Measurements from ENCODE around the gene NRXN3.

The NRXN3 gene

GRCh38 chr14:79668951-79669350 lies 1498.8 kb downstream of the NRXN3 start:
- DNase-seq = no peak

DNA sequence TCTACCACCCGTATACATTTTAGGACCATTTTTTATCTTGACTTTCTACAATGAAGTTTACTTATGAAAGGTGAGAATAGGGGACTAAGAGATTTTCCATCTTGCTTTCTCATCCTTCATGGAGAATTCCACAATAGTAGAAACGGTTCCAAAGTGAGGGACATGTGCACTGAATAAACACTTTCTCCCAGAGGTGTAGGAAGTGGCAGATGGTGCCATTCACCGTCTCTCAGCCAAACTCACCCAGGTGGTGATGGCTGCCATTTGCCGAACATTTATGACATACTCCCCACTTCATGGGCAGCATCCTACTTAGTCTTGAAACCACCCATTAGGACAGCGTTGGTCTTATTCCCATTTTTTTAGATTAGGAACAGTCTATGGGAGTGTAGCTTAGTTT lies 1500.6 kb downstream of the NRXN3 start:
- DNase-seq = no peak

DNA sequence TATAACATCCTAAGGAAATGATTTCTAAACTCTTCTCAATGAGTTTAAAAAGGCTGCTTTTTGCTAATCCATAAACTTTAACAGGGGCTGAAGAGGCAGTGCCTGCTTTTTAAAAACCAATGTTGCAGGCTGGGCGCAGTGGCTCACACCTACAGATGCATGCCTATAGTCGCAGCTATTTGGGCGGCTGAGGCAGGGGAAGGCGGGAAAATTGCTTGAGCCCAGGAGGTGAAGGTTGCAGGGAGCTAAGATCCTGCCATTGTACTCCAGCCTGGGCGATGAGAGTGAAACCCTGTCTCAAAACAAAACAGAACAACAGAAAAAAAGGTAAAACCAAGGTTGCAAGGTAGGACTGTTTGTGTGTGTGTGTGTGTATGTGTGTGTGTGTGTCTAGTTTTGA lies 1509.9 kb downstream of the NRXN3 start:
- DNase-seq = no peak

DNA sequence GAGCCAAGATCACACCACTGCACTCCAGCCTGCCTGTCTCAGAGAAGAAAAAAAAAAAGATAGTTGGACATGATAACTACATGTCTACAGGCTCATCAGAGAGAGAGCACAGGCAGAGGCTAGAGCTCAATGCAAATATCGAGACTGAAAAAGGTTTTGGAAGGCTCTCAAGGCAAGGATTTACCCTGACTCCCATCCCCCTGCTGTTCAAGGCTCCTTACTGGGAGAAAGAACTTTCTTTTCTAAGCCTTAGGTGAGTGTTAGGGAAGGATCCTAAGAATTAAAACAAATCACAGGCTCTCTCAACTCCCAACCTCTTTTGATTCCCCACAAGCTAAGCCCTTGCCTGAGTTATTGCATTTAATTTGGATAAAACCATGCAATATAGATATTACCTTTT lies 1516.0 kb downstream of the NRXN3 start:
- DNase-seq = no peak

GRCh38 chr14:79690960-79691359 lies 1520.8 kb downstream of the NRXN3 start:
- DNase-seq = no peak

GRCh38 chr14:79693935-79694334 lies 1523.8 kb downstream of the NRXN3 start:
- no peak for DNase-seq

DNA sequence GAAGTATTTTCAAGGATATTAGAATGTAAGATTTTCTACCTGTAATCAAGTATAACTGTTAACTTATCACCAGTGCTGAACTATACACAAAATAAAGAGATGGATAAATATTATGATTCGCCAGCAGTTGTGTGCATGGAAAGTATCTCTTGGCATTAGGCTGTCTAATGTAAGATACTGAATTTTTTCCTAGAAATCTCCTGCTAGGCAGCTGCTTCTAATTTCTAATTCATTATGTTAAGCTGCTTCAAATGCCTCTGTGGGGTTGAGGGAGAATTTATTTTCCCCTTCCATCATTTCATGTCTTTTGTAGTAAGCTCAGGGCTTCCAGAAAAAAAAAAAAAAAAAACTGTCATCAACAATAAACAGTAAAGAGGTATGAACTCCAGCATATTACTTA lies 1525.1 kb downstream of the NRXN3 start:
- DNase-seq = no peak

- DNase-seq = no peak
Measured at GRCh38 chr14:79698298-79698711, 1528.1 kb downstream of the NRXN3 start.

- DNase-seq = no peak
Measured at GRCh38 chr14:79699206-79699605, 1529.0 kb downstream of the NRXN3 start.

- no peak for DNase-seq
Measured at GRCh38 chr14:79701371-79701770, 1531.2 kb downstream of the NRXN3 start.

DNA sequence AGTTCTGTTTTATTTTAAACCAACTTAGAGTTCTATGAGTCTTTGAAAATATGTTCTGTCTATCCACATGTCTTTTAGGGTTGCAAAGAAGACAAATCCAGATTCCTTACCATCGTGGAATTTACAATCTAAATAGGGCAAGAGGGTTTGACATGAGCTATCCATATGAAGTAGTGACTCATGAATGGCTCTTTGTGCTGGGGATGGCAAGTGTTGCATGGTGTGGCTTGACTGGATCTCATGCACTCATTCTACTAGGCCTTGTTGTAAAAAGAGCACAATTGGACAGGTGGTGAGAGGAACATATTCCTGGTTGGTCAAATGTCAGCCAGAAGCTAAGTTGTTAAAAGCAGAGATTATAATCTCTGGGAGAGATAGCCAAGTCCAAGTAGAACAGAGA lies 1532.0 kb downstream of the NRXN3 start:
- DNase-seq = no peak

- no peak for DNase-seq
Measured at GRCh38 chr14:79703209-79703608, 1533.0 kb downstream of the NRXN3 start.

DNA sequence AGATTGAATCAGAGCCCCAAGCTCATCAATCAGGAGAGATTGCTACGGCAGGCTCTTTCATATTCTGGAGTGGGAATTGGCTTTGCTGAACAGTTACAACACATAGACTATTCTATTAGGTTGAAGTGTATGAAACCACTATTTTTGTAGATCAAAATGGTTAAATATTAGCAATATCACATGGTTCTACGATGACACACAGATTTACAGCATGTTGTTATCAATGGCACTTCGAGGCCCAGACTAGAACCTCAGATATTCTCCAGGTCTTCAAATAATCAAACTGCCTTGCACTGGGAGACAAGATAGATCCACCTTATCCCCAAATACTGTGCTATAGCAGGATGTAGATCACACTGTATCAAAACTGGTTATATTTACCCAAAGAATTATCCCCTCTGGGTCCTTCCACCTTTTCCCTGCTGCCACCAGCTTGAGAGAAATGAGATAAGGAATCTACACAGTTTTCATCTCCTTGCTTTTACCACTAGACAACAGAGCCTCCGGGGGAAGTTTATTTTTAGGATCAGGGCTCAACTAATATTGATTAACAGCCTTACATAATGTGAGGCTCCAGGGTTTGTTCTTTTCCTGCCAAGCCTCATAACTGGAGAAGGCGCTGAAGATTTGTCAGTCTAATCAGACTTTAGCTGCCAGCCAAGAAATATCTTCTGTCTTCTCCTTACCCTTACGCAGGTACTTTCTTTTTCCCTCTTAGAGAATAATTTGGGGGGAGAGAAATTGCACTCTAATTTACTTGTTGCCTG lies 1534.1 kb downstream of the NRXN3 start:
- no peak for DNase-seq

- DNase-seq = no peak
Measured at GRCh38 chr14:79705126-79705894, 1535.1 kb downstream of the NRXN3 start.

GRCh38 chr14:79706382-79706781 lies 1536.2 kb downstream of the NRXN3 start:
- DNase-seq = no peak

GRCh38 chr14:79708426-79709388 lies 1538.5 kb downstream of the NRXN3 start:
- no peak for DNase-seq

DNA sequence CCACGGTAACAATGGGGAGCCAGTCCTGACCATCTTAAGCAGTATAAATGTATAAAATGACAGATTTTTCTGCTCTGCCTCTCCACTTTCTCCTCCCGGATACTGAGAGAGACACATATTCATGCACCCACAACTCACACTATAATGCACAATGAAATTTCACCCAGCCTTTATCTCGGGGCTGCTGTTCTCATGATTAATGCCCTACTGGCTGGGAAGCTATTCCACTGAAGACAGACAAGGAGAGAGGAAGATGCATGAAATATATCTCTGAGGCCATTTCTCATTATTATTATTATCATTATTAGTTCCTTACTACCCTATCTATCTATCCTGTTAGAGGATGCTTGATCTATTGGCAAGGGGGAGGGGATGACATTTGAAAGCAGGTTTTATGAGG lies 1539.4 kb downstream of the NRXN3 start:
- no peak for DNase-seq

GRCh38 chr14:79712302-79712950 lies 1542.3 kb downstream of the NRXN3 start:
- DNase-seq = no peak

DNA sequence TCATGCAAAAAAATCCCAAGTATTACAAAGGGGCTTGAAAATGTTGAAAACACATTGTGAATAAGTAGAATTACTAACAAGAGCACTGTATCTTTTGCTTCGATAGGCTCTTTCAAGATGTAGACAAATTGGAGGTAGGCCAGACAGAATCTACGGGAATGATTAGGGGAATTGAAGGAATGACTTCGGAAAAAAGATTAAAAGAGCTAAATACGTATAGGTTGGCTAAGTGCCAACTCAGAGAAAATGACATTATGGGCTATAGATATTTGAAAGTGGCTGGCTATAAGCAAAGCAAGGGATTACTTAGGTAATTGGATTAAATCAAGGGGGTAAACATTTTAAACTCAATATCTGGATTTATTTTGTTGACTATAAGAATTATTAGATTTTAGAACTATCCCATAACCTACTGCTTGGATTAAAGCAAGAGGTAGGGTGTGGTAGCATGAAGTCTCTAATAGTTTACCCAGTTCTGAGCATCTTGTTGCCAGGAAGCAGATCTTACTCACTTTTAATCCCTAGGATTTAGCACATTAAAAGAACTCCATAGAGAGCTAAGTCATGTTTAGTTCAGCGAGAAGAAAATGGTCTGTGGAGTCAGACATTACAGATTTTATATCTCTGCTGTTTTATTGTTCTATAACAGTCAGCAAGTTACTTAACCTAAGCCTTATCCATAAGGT lies 1551.4 kb downstream of the NRXN3 start:
- DNase-seq = no peak

GRCh38 chr14:79724934-79725717 lies 1555.0 kb downstream of the NRXN3 start:
- no peak for DNase-seq

GRCh38 chr14:79727900-79728299 lies 1557.7 kb downstream of the NRXN3 start:
- DNase-seq = no peak
